NB4 (cell line): Measurements from ENCODE around the gene HDAC4.

Source experiments
- CTCF ChIP-seq: IDR thresholded peaks from one replicate; pipeline ENCODE4 v1.5.1; 2012; ENCODE audit warnings: low read depth, low read length
- MAX ChIP-seq: IDR thresholded peaks from 2 replicates; pipeline ENCODE4 v1.6.1; 2011; ENCODE audit warnings: low read depth, low read length

GRCh38 chr2:239026711-239027361 lies 374.0 kb downstream of the HDAC4 start:
- TF ChIP-seq CTCF (no peak), MAX (no peak)
